Dedifferentiated amniotic fluid mesenchymal stem cell (primary cell): ENCODE results near the gene CD109.

ENCODE experiments used
- DNase-seq: peaks from one replicate; pipeline ENCODE4 v3.0.0-alpha.2; 2016; ENCODE audit errors: extremely low spot score

Gene CD109

GRCh38 chr6:73858376-73858775, 162.4 kb downstream of the CD109 start:
- DNase-seq, result peak; percentile 51

- no peak for DNase-seq
Observed at GRCh38 chr6:73860303-73860702, 164.3 kb downstream of the CD109 start.

GRCh38 chr6:73866305-73866704, 170.3 kb downstream of the CD109 start:
- DNase-seq, result no peak

- no peak for DNase-seq
Observed at GRCh38 chr6:73867411-73867810, 171.4 kb downstream of the CD109 start.

GRCh38 chr6:73870907-73871306, 174.9 kb downstream of the CD109 start:
- DNase-seq, result no peak

- peak; percentile 61 for DNase-seq
Observed at GRCh38 chr6:73873081-73873480, 177.1 kb downstream of the CD109 start.
